GM21825 (cell line): ENCODE measurements around the gene TRAPPC2L.

Source experiments
- ATAC-seq: cut with Tn5 transposase; IDR thresholded peaks from one replicate; pipeline ENCODE4 v1.9.1; 2021; ENCODE audit warnings: mild to moderate bottlenecking, moderate library complexity; ENCODE audit not compliant: unreplicated experiment

Gene TRAPPC2L

GRCh38 chr16:88906020-88906419 lies 49.1 kb downstream of the TRAPPC2L start:
- no peak for ATAC-seq

GRCh38 chr16:88906535-88907105 lies 49.7 kb downstream of the TRAPPC2L start:
- no peak for ATAC-seq

- ATAC-seq = no peak
Measured at GRCh38 chr16:88907768-88908167, 50.8 kb downstream of the TRAPPC2L start.

GRCh38 chr16:88908307-88908706 lies 51.4 kb downstream of the TRAPPC2L start:
- no peak for ATAC-seq

- no peak for ATAC-seq
Measured at GRCh38 chr16:88909431-88910210, 52.7 kb downstream of the TRAPPC2L start.

GRCh38 chr16:88910284-88911135 lies 53.6 kb downstream of the TRAPPC2L start:
- ATAC-seq = no peak

GRCh38 chr16:88911136-88911945 lies 54.4 kb downstream of the TRAPPC2L start:
- no peak for ATAC-seq

- ATAC-seq = no peak
Measured at GRCh38 chr16:88911946-88912310, 55.0 kb downstream of the TRAPPC2L start.
